GM13977 (cell line): ENCODE data around the gene UCKL1.
A peak's percentile ranks its signal among the peaks of the same experiment; 100 is the strongest.

Experiments
- DNase-seq: peaks from one replicate; pipeline ENCODE4 v3.0.0; 2012; ENCODE audit warnings: low spot score
- CTCF ChIP-seq: IDR thresholded peaks from 2 replicates; pipeline ENCODE4 v1.5.1; 2012; ENCODE audit warnings: mild to moderate bottlenecking, control low read depth; ENCODE audit not compliant: insufficient read depth; ENCODE audit errors: extremely low read depth, missing control alignments
- in situ Hi-C: fragments of 300-500 bp; cut with MboI; formaldehyde crosslinking; loops from one replicate; pipeline ENCODE4 v1.12.0; 2022; ENCODE audit warnings: low sequenced_read_pairs, low pct_unique_long_range_greater_than_20kb, mixed read lengths, inconsistent platforms; ENCODE audit not compliant: unreplicated experiment

UCKL1 gene

DNA sequence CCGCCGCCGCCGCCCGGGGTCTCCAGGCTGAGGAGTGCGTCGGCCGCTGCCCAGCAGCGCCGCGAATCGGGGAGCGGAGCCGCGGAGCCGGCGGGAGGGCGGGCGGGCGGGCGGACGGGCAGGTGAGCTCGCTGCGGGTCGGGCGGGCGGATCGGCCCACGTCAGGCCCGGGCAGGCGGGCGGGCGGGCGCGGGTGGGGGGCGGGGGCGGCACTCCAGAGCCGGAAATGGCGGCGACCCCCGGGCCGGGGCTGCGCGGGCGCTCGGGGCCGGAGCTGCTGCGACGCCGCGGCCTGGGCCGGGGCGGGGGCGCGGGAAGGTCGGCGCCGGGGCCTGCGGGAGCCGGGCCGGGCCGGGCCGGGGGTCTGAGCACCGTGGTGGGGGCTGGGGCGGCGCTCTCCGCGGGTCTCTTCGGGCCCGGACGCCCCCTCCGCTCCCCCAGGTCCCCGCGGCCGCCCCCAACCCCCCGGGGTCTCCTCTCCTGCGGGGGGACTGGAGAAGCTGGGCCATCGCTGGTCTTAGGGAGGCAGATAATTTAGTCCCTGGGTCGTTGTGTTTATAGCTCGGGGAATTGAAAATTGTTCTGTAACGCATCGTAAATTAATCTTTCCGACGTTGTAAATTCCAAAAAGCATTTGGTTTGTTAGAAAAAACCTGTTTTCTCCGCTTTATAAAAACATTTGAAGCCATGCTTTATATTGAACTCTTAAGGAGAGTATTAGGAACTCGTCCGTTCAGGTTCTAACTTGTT, 60.8 kb downstream of the UCKL1 start:
- no peak for DNase-seq

GRCh38 chr20:63894358-63895201, 61.6 kb downstream of the UCKL1 start, which contains the start of gene DNAJC5:
TSS of gene DNAJC5 (plus strand) at chr20:63895126. CDS start at chr20:63928346, 33,220 bp downstream.
- peak; percentile 100 for DNase-seq
- peak; percentile 6 for TF ChIP-seq CTCF
- in situ Hi-C loops: no loop called here

More for the DNA sequence above, 60.8 kb downstream of the UCKL1 start:
- no peak for TF ChIP-seq CTCF
- in situ Hi-C loops: no loop called here

- DNase-seq: no peak
- TF ChIP-seq CTCF: no peak
- in situ Hi-C loops: no loop called here
Measured at GRCh38 chr20:63893999-63894357, 62.2 kb downstream of the UCKL1 start.

DNA sequence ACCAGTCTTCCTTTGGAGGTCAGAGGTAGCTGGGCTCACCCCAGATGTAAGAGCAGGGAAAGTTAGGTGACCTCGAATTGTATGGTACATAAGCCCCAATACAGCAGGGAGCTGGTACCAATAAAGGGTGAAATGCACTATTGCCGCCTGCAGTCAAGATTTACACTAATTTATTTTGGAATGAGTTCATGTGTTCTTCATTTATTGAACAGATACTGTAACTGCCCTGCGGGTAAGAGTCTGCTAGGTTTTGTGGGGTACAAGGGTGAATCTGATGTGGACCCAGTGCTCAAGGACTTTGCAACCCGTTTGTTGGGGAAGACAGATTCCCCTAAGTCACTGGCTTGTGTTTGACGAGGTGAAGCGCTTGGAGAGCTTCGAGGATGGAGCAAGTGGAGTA, 63.8 kb downstream of the UCKL1 start:
- in situ Hi-C loops: no loop called here
- no peak for TF ChIP-seq CTCF
- no peak for DNase-seq

DNA sequence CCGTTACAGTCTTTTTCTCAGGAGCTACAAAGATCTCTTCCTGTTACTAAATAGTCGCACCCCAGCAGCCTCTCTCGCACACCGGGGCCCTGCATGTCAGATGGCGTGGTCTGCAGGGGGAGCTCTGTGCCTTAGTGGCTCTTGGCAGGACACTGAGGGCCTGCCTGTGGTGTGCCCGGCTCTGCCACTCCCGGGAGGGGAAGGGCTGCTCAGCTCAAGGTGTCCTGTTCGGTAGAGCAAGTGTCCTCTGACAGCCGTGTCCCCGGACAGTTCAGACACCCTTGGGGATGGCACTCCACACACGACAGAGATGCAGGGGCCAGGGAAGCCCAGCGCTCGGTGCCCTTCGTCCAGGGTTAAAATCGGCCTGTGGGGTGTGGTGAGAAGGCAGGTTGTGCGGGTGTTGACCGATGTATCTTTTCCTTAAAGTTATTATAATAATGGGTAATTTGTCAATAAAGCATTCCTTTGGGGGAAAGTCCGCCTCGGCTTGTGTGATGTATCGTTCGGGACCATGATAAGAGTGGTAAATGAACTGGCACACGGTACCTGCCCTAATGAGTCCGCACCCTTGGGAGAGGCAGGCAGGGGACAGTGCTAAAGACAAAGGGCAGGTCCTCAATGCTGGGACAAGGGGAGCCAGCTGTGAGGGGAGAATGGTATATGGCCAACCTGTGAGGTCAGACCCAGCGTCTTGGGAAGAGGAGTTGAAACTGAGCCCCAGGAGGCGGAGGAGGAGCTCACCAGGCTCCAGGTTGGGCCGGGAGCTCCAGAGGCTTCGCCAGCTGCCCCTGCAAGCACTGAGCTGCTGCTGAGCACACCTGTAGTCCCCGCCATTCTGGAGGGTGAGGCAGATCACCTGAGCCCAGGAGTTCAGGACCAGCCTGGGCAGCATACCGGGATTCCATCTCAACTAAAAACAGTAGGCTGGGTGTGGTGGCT, 64.9 kb downstream of the UCKL1 start:
- no peak for DNase-seq
- TF ChIP-seq CTCF: no peak
- in situ Hi-C loops: no loop called here

DNA sequence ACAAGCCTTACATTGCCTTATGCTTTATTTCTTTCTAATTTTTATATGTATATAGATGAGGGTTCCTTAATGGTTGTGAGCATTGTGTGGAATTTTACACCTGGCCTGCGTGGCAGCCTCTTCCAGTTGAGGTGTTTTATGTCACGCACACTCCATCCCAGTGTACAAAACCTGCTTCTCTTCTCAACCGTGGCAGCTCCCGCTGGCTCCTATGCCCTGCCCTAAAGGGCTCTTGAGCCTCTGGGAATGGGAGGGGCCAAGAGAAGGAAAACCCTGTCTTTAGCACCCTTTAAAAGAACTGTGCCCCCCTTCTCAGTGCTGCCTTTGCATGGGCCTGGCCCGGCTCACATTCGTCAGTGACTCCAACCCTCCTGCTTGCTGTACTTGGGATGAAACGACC, 65.6 kb downstream of the UCKL1 start:
- no peak for DNase-seq
- in situ Hi-C loops: no loop called here
- no peak for TF ChIP-seq CTCF
